Measurements from ENCODE around the gene ZNF672.

DNA sequence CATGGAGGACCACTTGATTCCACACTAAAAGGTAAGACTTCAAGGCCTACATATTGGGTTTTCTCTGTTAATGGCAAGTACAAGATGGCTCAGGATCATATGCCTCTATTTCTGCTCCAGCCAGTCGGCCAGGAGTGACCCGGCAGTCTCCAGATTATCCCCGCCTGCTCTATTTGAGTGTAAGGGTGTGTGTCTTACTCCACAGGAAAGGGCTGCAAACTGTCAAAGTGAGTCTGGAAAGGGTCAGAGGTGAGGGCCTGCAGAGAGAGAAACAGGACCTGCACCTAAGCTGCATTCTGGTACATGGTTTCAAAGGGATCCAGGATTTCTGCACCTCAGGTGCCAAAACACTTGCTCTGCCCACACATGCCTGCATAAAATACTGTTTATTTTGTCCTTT, 11.6 kb downstream of the ZNF672 start:
- TF ChIP-seq, protein P1, sequence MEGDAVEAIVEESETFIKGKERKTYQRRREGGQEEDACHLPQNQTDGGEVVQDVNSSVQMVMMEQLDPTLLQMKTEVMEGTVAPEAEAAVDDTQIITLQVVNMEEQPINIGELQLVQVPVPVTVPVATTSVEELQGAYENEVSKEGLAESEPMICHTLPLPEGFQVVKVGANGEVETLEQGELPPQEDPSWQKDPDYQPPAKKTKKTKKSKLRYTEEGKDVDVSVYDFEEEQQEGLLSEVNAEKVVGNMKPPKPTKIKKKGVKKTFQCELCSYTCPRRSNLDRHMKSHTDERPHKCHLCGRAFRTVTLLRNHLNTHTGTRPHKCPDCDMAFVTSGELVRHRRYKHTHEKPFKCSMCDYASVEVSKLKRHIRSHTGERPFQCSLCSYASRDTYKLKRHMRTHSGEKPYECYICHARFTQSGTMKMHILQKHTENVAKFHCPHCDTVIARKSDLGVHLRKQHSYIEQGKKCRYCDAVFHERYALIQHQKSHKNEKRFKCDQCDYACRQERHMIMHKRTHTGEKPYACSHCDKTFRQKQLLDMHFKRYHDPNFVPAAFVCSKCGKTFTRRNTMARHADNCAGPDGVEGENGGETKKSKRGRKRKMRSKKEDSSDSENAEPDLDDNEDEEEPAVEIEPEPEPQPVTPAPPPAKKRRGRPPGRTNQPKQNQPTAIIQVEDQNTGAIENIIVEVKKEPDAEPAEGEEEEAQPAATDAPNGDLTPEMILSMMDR (CRISPR knock-in tag; IDR thresholded peaks at IDR 0.05), result no peak
- TF ChIP-seq, protein P2, sequence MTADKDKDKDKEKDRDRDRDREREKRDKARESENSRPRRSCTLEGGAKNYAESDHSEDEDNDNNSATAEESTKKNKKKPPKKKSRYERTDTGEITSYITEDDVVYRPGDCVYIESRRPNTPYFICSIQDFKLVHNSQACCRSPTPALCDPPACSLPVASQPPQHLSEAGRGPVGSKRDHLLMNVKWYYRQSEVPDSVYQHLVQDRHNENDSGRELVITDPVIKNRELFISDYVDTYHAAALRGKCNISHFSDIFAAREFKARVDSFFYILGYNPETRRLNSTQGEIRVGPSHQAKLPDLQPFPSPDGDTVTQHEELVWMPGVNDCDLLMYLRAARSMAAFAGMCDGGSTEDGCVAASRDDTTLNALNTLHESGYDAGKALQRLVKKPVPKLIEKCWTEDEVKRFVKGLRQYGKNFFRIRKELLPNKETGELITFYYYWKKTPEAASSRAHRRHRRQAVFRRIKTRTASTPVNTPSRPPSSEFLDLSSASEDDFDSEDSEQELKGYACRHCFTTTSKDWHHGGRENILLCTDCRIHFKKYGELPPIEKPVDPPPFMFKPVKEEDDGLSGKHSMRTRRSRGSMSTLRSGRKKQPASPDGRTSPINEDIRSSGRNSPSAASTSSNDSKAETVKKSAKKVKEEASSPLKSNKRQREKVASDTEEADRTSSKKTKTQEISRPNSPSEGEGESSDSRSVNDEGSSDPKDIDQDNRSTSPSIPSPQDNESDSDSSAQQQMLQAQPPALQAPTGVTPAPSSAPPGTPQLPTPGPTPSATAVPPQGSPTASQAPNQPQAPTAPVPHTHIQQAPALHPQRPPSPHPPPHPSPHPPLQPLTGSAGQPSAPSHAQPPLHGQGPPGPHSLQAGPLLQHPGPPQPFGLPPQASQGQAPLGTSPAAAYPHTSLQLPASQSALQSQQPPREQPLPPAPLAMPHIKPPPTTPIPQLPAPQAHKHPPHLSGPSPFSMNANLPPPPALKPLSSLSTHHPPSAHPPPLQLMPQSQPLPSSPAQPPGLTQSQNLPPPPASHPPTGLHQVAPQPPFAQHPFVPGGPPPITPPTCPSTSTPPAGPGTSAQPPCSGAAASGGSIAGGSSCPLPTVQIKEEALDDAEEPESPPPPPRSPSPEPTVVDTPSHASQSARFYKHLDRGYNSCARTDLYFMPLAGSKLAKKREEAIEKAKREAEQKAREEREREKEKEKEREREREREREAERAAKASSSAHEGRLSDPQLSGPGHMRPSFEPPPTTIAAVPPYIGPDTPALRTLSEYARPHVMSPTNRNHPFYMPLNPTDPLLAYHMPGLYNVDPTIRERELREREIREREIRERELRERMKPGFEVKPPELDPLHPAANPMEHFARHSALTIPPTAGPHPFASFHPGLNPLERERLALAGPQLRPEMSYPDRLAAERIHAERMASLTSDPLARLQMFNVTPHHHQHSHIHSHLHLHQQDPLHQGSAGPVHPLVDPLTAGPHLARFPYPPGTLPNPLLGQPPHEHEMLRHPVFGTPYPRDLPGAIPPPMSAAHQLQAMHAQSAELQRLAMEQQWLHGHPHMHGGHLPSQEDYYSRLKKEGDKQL (CRISPR knock-in tag; IDR thresholded peaks at IDR 0.05; ENCODE audit: low read depth), result no peak
- no peak for TF ChIP-seq POLR2AphosphoS2 (IDR thresholded peaks at IDR 0.05; ENCODE audit: low read depth, low read length)
- TF ChIP-seq SP2 (CRISPR knock-in tag; IDR thresholded peaks at IDR 0.05), result no peak
- TF ChIP-seq, protein P3, sequence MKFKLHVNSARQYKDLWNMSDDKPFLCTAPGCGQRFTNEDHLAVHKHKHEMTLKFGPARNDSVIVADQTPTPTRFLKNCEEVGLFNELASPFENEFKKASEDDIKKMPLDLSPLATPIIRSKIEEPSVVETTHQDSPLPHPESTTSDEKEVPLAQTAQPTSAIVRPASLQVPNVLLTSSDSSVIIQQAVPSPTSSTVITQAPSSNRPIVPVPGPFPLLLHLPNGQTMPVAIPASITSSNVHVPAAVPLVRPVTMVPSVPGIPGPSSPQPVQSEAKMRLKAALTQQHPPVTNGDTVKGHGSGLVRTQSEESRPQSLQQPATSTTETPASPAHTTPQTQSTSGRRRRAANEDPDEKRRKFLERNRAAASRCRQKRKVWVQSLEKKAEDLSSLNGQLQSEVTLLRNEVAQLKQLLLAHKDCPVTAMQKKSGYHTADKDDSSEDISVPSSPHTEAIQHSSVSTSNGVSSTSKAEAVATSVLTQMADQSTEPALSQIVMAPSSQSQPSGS (CRISPR knock-in tag; IDR thresholded peaks at IDR 0.05), result no peak
- TF ChIP-seq ZZZ3 (CRISPR knock-in tag; IDR thresholded peaks at IDR 0.05; ENCODE audit: borderline replicate concordance), result no peak
- no peak for TF ChIP-seq YEATS2 (CRISPR knock-in tag; IDR thresholded peaks at IDR 0.05; ENCODE audit: borderline replicate concordance)
- no peak for TF ChIP-seq SAP130 (CRISPR knock-in tag; IDR thresholded peaks at IDR 0.05; ENCODE audit: low read depth)
- no peak for TF ChIP-seq HOXA7 (CRISPR knock-in tag; IDR thresholded peaks at IDR 0.05)
- TF ChIP-seq ZNF616 (CRISPR knock-in tag; IDR thresholded peaks at IDR 0.05; ENCODE audit: low read depth), result no peak
- no peak for TF ChIP-seq SMARCE1 (IDR thresholded peaks at IDR 0.05; ENCODE audit: borderline replicate concordance)
- TF ChIP-seq ZC3H4 (CRISPR knock-in tag; IDR thresholded peaks at IDR 0.05; ENCODE audit: borderline replicate concordance), result no peak

All from HepG2 (cell line).